SK-N-SH treated with all-trans-retinoic acid at 6 μM for 48 hours (cell line): ENCODE measurements around the gene HSP90AB1.

Experiments
- ARNTL ChIP-seq: fragments of 450-650 bp; formaldehyde crosslinking; IDR thresholded peaks from 2 replicates; pipeline ENCODE4 v1.5.0; 2020; ENCODE audit warnings: low read depth, mild to moderate bottlenecking, moderate library complexity, borderline replicate concordance
- BACH2 ChIP-seq: fragments of 250-450 bp; sonication (Bioruptor Pico); IDR thresholded peaks from 2 replicates; pipeline ENCODE4 v1.9.0; 2021; ENCODE audit warnings: mild to moderate bottlenecking, borderline replicate concordance
- GLIS3 ChIP-seq: fragments of 250-450 bp; sonication (Bioruptor Pico); IDR thresholded peaks from 2 replicates; pipeline ENCODE4 v1.5.0; 2020; ENCODE audit warnings: mild to moderate bottlenecking, moderate library complexity
- OSR1 ChIP-seq: fragments of 250-450 bp; sonication (Bioruptor Pico); IDR thresholded peaks from 2 replicates; pipeline ENCODE4 v1.8.0; 2022; ENCODE audit warnings: moderate library complexity, mild to moderate bottlenecking, inconsistent platforms
- PPARA ChIP-seq: fragments of 250-450 bp; sonication (Bioruptor Pico); IDR thresholded peaks from 2 replicates; pipeline ENCODE4 v1.5.0; 2020; ENCODE audit warnings: mild to moderate bottlenecking, borderline replicate concordance
- RARB ChIP-seq: fragments of 250-450 bp; sonication (Bioruptor Pico); IDR thresholded peaks from 2 replicates; pipeline ENCODE4 v1.8.0; 2021; ENCODE audit warnings: mild to moderate bottlenecking, moderate library complexity
- SNAI2 ChIP-seq: fragments of 250-450 bp; sonication (Bioruptor Pico); IDR thresholded peaks from 2 replicates; pipeline ENCODE4 v1.5.0; 2020; ENCODE audit warnings: mild to moderate bottlenecking, moderate library complexity
- ZFP3 ChIP-seq: fragments of 250-450 bp; sonication (Bioruptor Pico); IDR thresholded peaks from 2 replicates; pipeline ENCODE4 v1.5.0; 2020; ENCODE audit warnings: mild to moderate bottlenecking, moderate library complexity
- ZFP30 ChIP-seq: fragments of 450-650 bp; formaldehyde crosslinking; IDR thresholded peaks from 2 replicates; pipeline ENCODE4 v1.5.0; 2022; ENCODE audit warnings: mild to moderate bottlenecking, moderate library complexity
- TF ChIP-seq, protein P1 (sequence below): fragments of 250-450 bp; sonication (Bioruptor Pico); IDR thresholded peaks from 2 replicates; pipeline ENCODE4 v1.5.1; 2021; ENCODE audit warnings: mild to moderate bottlenecking, moderate library complexity
- TF ChIP-seq, protein P2 (sequence below): fragments of 250-450 bp; sonication (Bioruptor Pico); IDR thresholded peaks from 2 replicates; pipeline ENCODE4 v1.5.1; 2020; ENCODE audit warnings: low read depth, mild to moderate bottlenecking, moderate library complexity
- TF ChIP-seq, protein P3 (sequence below): fragments of 250-450 bp; sonication (Bioruptor Pico); IDR thresholded peaks from 2 replicates; pipeline ENCODE4 v1.8.0; 2020; ENCODE audit warnings: mild to moderate bottlenecking, moderate library complexity, borderline replicate concordance

DNA sequence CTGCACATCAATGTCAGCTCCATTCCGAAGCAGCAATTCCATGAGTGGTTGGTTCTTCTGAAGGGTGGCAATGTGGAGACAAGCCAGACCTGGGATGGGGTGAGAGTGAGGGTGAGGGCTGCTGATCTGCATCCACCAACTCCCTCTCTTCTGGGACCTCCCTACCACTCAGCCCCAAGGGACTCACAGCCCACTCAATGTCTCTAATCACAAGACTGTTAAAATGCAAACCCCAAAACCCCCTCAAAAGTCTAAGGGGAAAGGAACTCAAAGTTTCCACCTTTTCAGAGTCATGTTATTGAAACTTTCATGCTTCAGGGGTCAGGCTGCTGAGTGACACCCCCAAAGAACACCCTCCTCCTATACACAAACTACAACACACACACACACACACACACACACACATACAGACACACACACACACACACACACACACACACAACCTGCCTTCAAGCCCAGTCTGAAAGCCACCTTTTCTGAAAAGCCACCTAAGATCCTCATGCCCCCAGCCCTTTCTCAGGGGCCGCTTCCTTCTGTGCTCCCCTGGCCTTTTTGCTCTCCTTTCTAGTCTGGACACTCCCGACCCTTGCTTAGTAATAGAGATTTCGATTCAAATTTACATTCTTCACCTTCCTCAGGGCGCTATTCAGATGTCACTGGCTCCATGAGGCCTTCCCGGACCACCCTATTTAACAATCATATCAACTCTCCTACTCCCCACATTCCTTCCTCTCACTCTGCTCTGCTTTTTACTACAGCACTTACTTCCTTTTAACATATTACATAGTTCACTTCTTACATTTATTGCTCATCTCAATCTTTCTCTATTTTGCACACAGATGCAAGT lies 13.8 kb downstream of the HSP90AB1 start:
- TF ChIP-seq OSR1 (CRISPR knock-in tag) (no peak), SNAI2 (CRISPR knock-in tag) (no peak), GLIS3 (no peak), ZFP30 (no peak), ZFP3 (CRISPR knock-in tag) (no peak), RARB (CRISPR knock-in tag) (no peak), BACH2 (CRISPR knock-in tag) (no peak), PPARA (no peak), ARNTL (no peak)
- TF ChIP-seq, protein P1, sequence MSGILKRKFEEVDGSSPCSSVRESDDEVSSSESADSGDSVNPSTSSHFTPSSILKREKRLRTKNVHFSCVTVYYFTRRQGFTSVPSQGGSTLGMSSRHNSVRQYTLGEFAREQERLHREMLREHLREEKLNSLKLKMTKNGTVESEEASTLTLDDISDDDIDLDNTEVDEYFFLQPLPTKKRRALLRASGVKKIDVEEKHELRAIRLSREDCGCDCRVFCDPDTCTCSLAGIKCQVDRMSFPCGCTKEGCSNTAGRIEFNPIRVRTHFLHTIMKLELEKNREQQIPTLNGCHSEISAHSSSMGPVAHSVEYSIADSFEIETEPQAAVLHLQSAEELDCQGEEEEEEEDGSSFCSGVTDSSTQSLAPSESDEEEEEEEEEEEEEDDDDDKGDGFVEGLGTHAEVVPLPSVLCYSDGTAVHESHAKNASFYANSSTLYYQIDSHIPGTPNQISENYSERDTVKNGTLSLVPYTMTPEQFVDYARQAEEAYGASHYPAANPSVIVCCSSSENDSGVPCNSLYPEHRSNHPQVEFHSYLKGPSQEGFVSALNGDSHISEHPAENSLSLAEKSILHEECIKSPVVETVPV (CRISPR knock-in tag), result no peak
- TF ChIP-seq, protein P2, sequence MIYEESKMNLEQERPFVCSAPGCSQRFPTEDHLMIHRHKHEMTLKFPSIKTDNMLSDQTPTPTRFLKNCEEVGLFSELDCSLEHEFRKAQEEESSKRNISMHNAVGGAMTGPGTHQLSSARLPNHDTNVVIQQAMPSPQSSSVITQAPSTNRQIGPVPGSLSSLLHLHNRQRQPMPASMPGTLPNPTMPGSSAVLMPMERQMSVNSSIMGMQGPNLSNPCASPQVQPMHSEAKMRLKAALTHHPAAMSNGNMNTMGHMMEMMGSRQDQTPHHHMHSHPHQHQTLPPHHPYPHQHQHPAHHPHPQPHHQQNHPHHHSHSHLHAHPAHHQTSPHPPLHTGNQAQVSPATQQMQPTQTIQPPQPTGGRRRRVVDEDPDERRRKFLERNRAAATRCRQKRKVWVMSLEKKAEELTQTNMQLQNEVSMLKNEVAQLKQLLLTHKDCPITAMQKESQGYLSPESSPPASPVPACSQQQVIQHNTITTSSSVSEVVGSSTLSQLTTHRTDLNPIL (CRISPR knock-in tag), result no peak
- TF ChIP-seq, protein P3, sequence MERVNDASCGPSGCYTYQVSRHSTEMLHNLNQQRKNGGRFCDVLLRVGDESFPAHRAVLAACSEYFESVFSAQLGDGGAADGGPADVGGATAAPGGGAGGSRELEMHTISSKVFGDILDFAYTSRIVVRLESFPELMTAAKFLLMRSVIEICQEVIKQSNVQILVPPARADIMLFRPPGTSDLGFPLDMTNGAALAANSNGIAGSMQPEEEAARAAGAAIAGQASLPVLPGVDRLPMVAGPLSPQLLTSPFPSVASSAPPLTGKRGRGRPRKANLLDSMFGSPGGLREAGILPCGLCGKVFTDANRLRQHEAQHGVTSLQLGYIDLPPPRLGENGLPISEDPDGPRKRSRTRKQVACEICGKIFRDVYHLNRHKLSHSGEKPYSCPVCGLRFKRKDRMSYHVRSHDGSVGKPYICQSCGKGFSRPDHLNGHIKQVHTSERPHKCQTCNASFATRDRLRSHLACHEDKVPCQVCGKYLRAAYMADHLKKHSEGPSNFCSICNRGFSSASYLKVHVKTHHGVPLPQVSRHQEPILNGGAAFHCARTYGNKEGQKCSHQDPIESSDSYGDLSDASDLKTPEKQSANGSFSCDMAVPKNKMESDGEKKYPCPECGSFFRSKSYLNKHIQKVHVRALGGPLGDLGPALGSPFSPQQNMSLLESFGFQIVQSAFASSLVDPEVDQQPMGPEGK, result no peak
